Small intestine (tissue), 7 donors: ENCODE results near the gene RBFOX1. TPM values are rescaled to one million over a fixed set of nuclear protein-coding genes. Genes with fewer than 3 reads are reported as not detected.

Source experiments
- DNase-seq, 2 donors: peaks; one replicate each; pipeline versions ENCODE4 v3.0.0 to v3.0.0-alpha.2; 2013
- FAIRE-seq: peaks from 2 replicates; lab custom pipeline; 2012; peaks lifted over from hg19 to GRCh38; lab: Jason Lieb, UNC
- H3K27ac ChIP-seq, 3 donors: one replicate each; pipeline ENCODE4 v1.5.1; 2013; ENCODE audit warnings: low read length in 2 of 3, mild to moderate bottlenecking in 2 of 3, control low read depth in 1 of 3, inconsistent platforms in 1 of 3, low read depth in 1 of 3, moderate library complexity in 1 of 3
- H3K27me3 ChIP-seq, 3 donors: one replicate each; pipeline ENCODE4 v1.6.1; 2013; ENCODE audit warnings: low read length in 3 of 3, inconsistent platforms in 1 of 3; ENCODE audit not compliant: control insufficient read depth in 3 of 3, insufficient read depth in 3 of 3
- H3K36me3 ChIP-seq, 3 donors: one replicate each; pipeline ENCODE4 v1.6.1; 2013; ENCODE audit warnings: low read length in 3 of 3, inconsistent platforms in 1 of 3, low read depth in 1 of 3, mild to moderate bottlenecking in 1 of 3, moderate library complexity in 1 of 3; ENCODE audit not compliant: control insufficient read depth in 3 of 3, insufficient read depth in 2 of 3
- H3K4me1 ChIP-seq, 3 donors: one replicate each; pipeline ENCODE4 v1.6.1; 2013; ENCODE audit warnings: low read length in 2 of 3, inconsistent platforms in 1 of 3, low read depth in 1 of 3, mild to moderate bottlenecking in 1 of 3, moderate library complexity in 1 of 3; ENCODE audit not compliant: control insufficient read depth in 3 of 3, insufficient read depth in 2 of 3
- H3K4me3 ChIP-seq, 3 donors: one replicate each; pipeline ENCODE4 v1.5.1; 2013; ENCODE audit warnings: low read length in 3 of 3, control low read depth in 1 of 3, inconsistent platforms in 1 of 3, low read depth in 1 of 3, mild to moderate bottlenecking in 1 of 3, moderate library complexity in 1 of 3
- H3K9me3 ChIP-seq, 2 donors: one replicate each; pipeline ENCODE4 v1.6.1; 2013; ENCODE audit warnings: low read depth in 1 of 2, low read length in 1 of 2; ENCODE audit not compliant: control insufficient read depth in 2 of 2, insufficient read depth in 1 of 2
- WGBS, 3 donors: extraction: QIAGEN DNeasy Blood & Tissue Kit; methylation state at CpG; one replicate each; pipeline ENCODE4 v1.1.7; 2013; 5-methylcytosine and 5-hydroxymethylcytosine counted together
- polyA plus RNA-seq, 4 donors: library from polyadenylated mRNA; stranded (reverse) in 3 of 4; unstranded in 1 of 4; fragments of 200-250 nt in 3 of 4; fragments of 120-200 nt in 1 of 4; gene quantifications; one replicate each; pipeline versions ENCODE4 v1.2.1 to v1.2.3, GENCODE V29; 2013
- donor health status: healthy with polysubstance abuse.
- donor health status: control.
- donor health status: control.
- donor health status: Bipolar disorder and iron deficiency.
- donor health status: healthy.

RBFOX1 gene
- polyA plus RNA-seq, 4 donors = 0.30 to 0.87 (median 0.54) TPM; not detected in 1

- no peaks in the 10 kb centered on the region for H3K9me3 ChIP-seq
- no peak for DNase-seq
- 76 to 84% (median 80%) methylated on average over 4 of the region's 4 CpGs for WGBS, 3 donors
- H3K27me3 ChIP-seq = no peaks in the 10 kb centered on the region
- no peaks in the 10 kb centered on the region for H3K4me1 ChIP-seq
- no peaks in the 10 kb centered on the region for H3K36me3 ChIP-seq
- no peak overlapping the region for H3K4me3 ChIP-seq
- no peak overlapping the region for H3K27ac ChIP-seq
- no peak for FAIRE-seq
Observed at GRCh38 chr16:7675628-7676027, 343.0 kb downstream of the RBFOX1 start.

- Histone ChIP-seq H3K27ac (no peak overlapping the region), H3K4me1 (no peaks in the 10 kb centered on the region), H3K27me3 (no peaks in the 10 kb centered on the region), H3K4me3 (no peak overlapping the region), H3K9me3 (no peaks in the 10 kb centered on the region), H3K36me3 (no peaks in the 10 kb centered on the region)
- DNase-seq (no peak), FAIRE-seq (no peak)
- 81 to 90% (median 86%) methylated on average over 4 of the region's 4 CpGs for WGBS, 3 donors
Observed at GRCh38 chr16:7680296-7680695, 347.7 kb downstream of the RBFOX1 start.

- Histone ChIP-seq H3K36me3 (no peaks in the 10 kb centered on the region), H3K4me1 (no peaks in the 10 kb centered on the region), H3K4me3 (no peak overlapping the region), H3K27me3 (no peaks in the 10 kb centered on the region), H3K27ac (no peak overlapping the region), H3K9me3 (no peaks in the 10 kb centered on the region)
- FAIRE-seq (no peak), DNase-seq (no peak)
- WGBS, 3 donors = 32 to 63% (median 37%) methylated on average over 5 of the region's 5 CpGs
Observed at GRCh38 chr16:7688811-7689210, 356.2 kb downstream of the RBFOX1 start.

- WGBS, 3 donors = 68 to 80% (median 74%) methylated on average over 1 of the region's 1 CpG
- FAIRE-seq (no peak), DNase-seq (no peak)
- no peak overlapping the region for H3K27ac ChIP-seq
- no peaks in the 10 kb centered on the region for H3K9me3 ChIP-seq
- no peaks in the 10 kb centered on the region for H3K27me3 ChIP-seq
- H3K4me1 ChIP-seq = no peaks in the 10 kb centered on the region
- H3K4me3 ChIP-seq = no peak overlapping the region
- no peaks in the 10 kb centered on the region for H3K36me3 ChIP-seq
Observed at GRCh38 chr16:7689234-7689633, 356.6 kb downstream of the RBFOX1 start.

- no peaks in the 10 kb centered on the region for H3K4me1 ChIP-seq
- no peak for DNase-seq
- H3K4me3 ChIP-seq = no peak overlapping the region
- no peaks in the 10 kb centered on the region for H3K36me3 ChIP-seq
- no peak for FAIRE-seq
- no peaks in the 10 kb centered on the region for H3K9me3 ChIP-seq
- H3K27ac ChIP-seq = no peak overlapping the region
- H3K27me3 ChIP-seq = no peaks in the 10 kb centered on the region
- 72 to 82% (median 82%) methylated on average over 4 of the region's 4 CpGs for WGBS, 3 donors
Observed at GRCh38 chr16:7691533-7691932, 358.9 kb downstream of the RBFOX1 start.

- H3K36me3 ChIP-seq = no peaks in the 10 kb centered on the region
- 60 to 70% (median 67%) methylated on average over 3 of the region's 3 CpGs for WGBS, 3 donors
Observed at GRCh38 chr16:7703672-7704071, 371.0 kb downstream of the RBFOX1 start.

GRCh38 chr16:7705885-7706284 lies 373.2 kb downstream of the RBFOX1 start:
- Histone ChIP-seq H3K4me3 (no peak overlapping the region), H3K4me1 (no peaks in the 10 kb centered on the region), H3K27me3 (no peaks in the 10 kb centered on the region), H3K36me3 (no peaks in the 10 kb centered on the region), H3K9me3 (peaks cover 0 to 3% of the 10 kb centered on the region in 2 donors), H3K27ac (no peak overlapping the region)
- DNase-seq = no peak
- FAIRE-seq = no peak
- 79 to 87% (median 85%) methylated on average over 7 of the region's 7 CpGs for WGBS, 3 donors

More at GRCh38 chr16:7703672-7704071, 371.0 kb downstream of the RBFOX1 start:
- DNase-seq (no peak), FAIRE-seq (no peak)
- Histone ChIP-seq H3K27ac (no peak overlapping the region), H3K4me1 (no peaks in the 10 kb centered on the region), H3K4me3 (no peak overlapping the region), H3K9me3 (no peaks in the 10 kb centered on the region), H3K27me3 (no peaks in the 10 kb centered on the region)

- Histone ChIP-seq H3K36me3 (no peaks in the 10 kb centered on the region), H3K27ac (no peak overlapping the region), H3K4me1 (no peaks in the 10 kb centered on the region), H3K4me3 (no peak overlapping the region), H3K27me3 (no peaks in the 10 kb centered on the region), H3K9me3 (peaks cover 0 to 3% of the 10 kb centered on the region in 2 donors)
- FAIRE-seq (no peak), DNase-seq (no peak)
- 84 to 91% (median 88%) methylated on average over 3 of the region's 3 CpGs for WGBS, 3 donors
Observed at GRCh38 chr16:7709186-7709585, 376.5 kb downstream of the RBFOX1 start.

GRCh38 chr16:7713244-7713643 lies 380.6 kb downstream of the RBFOX1 start:
- DNase-seq (no peak), FAIRE-seq (no peak)
- Histone ChIP-seq H3K27ac (no peak overlapping the region), H3K4me1 (no peaks in the 10 kb centered on the region), H3K36me3 (no peaks in the 10 kb centered on the region), H3K9me3 (peaks cover 0 to 3% of the 10 kb centered on the region in 2 donors), H3K4me3 (no peak overlapping the region), H3K27me3 (no peaks in the 10 kb centered on the region)
- 34 to 56% (median 52%) methylated on average over 2 of the region's 2 CpGs for WGBS, 3 donors
